CD8-positive, alpha-beta memory T cell (primary cell): ENCODE results near the gene EGLN1. TPM values are rescaled to one million over a fixed set of nuclear protein-coding genes. Genes with fewer than 3 reads are reported as not detected.

Source experiments
- CTCF ChIA-PET: fragments of 350-600 bp; sonication (Branson Sonifier 250); formaldehyde crosslinking; loops from one replicate; lab custom pipeline; 2021; ENCODE audit warnings: antibody characterized with exemption; lab: Charles Lee
- POLR2A ChIA-PET: fragments of 350-600 bp; sonication (Branson Sonifier 250); formaldehyde crosslinking; loops from one replicate; lab custom pipeline; 2021; ENCODE audit warnings: antibody characterized with exemption; lab: Charles Lee
- DNase-seq, 5 donors: peaks; one replicate each; pipeline versions ENCODE4 v3.0.0 to v3.0.0-alpha.2; 2020 to 2022; ENCODE audit warnings: mixed read lengths in 1 of 5
- H3K27ac ChIP-seq: one replicate; pipeline ENCODE4 v1.7.0; 2013; ENCODE audit warnings: low read depth, mild to moderate bottlenecking, low read length, moderate library complexity
- H3K27me3 ChIP-seq: 2 replicates; pipeline ENCODE4 v1.7.0; 2013; ENCODE audit warnings: low read length, mild to moderate bottlenecking; ENCODE audit not compliant: insufficient read depth, poor library complexity, severe bottlenecking
- H3K36me3 ChIP-seq: 2 replicates; pipeline ENCODE4 v1.7.0; 2013; ENCODE audit warnings: mild to moderate bottlenecking, low read length, moderate library complexity; ENCODE audit not compliant: insufficient read depth
- H3K4me1 ChIP-seq: 2 replicates; pipeline ENCODE4 v1.7.0; 2013; ENCODE audit warnings: mild to moderate bottlenecking, low read length, moderate library complexity; ENCODE audit not compliant: insufficient read depth
- H3K4me3 ChIP-seq: 2 replicates; pipeline ENCODE4 v1.7.0; 2013; ENCODE audit warnings: mild to moderate bottlenecking, low read length
- H3K9me3 ChIP-seq: 2 replicates; pipeline ENCODE4 v1.7.0; 2013; ENCODE audit warnings: mild to moderate bottlenecking, low read length
- H3K27ac Mint-ChIP-seq, 8 donors: one replicate each; pipeline ENCODE4 v1.8.0; 2020 to 2021; ENCODE audit warnings: mixed read lengths in 8 of 8, mild to moderate bottlenecking in 6 of 8, inconsistent platforms in 3 of 8, moderate library complexity in 3 of 8
- H3K27me3 Mint-ChIP-seq, 2 donors: one replicate each; pipeline ENCODE4 v1.8.0; 2020 to 2021; ENCODE audit warnings: mixed read lengths in 2 of 2, mild to moderate bottlenecking in 1 of 2, moderate library complexity in 1 of 2
- H3K36me3 Mint-ChIP-seq, 3 donors: one replicate each; pipeline ENCODE4 v1.8.0; 2020 to 2021; ENCODE audit warnings: mixed read lengths in 3 of 3, inconsistent platforms in 1 of 3, mild to moderate bottlenecking in 1 of 3
- H3K4me1 Mint-ChIP-seq, 3 donors: one replicate each; pipeline ENCODE4 v1.8.0; 2020 to 2021; ENCODE audit warnings: mixed read lengths in 3 of 3, inconsistent platforms in 1 of 3, mild to moderate bottlenecking in 1 of 3
- H3K4me3 Mint-ChIP-seq, 7 donors: one replicate each; pipeline ENCODE4 v1.8.0; 2020 to 2021; ENCODE audit warnings: mixed read lengths in 7 of 7, mild to moderate bottlenecking in 6 of 7, moderate library complexity in 4 of 7, inconsistent platforms in 2 of 7
- H3K9me3 Mint-ChIP-seq, 5 donors: one replicate each; pipeline ENCODE4 v1.8.0; 2020 to 2022; ENCODE audit warnings: mixed read lengths in 5 of 5, mild to moderate bottlenecking in 3 of 5, moderate library complexity in 2 of 5, inconsistent platforms in 1 of 5
- polyA plus RNA-seq: library from polyadenylated mRNA; unstranded; fragments of 300-500 nt; fragmentation: Illumina TruSeq; gene quantifications from one replicate; pipeline ENCODE4 v1.2.3, GENCODE V29; 2021
- total RNA-seq, 2 experiments: library from RNA; stranded (reverse); gene quantifications; one replicate each; pipeline ENCODE4 v1.2.3, GENCODE V29; 2021

EGLN1 gene
- total and polyA plus RNA-seq, 3 experiments from 2014 or later: 21.0 to 30.9 (median 24.2) TPM

DNA sequence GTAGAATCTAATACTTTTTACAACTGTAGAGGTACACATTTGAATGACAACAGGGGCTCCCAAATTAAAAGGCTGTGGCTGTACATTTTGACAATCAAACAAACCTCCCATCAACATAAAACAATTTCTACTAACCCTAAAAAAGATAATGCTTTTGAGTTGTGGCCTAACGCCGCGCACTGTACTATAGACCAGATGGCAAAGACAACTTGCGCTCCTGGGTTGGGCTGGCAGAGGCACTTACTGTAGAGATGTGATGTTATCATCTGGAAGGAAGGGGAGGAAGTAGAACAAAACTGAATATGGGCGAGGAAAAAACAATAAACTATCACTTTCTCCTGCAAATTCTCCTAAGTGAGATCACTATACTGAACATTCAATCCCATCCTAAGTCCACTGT is 57.9 kb downstream of the EGLN1 start:
- ChIA-PET POLR2A (interaction anchor here (1.1 kb wide), 1 partner anchor 26 kb away, joined by 3 read pairs; the partner anchor contains the start of genes EXOC8 and SPRTN), CTCF (interaction anchor here (0.8 kb wide), 1 partner anchor 212 kb away, joined by 3 read pairs; no protein-coding TSS in a partner anchor)
- H3K27ac Mint-ChIP-seq: peak overlapping the region in 3 of 8 donors; percentile 16 to 77 (median 59)
- H3K4me3 Mint-ChIP-seq: no peak overlapping the region
- Histone ChIP-seq H3K36me3 (no peaks in the 10 kb centered on the region), H3K27me3 (no peaks in the 10 kb centered on the region), H3K9me3 (no peaks in the 10 kb centered on the region), H3K4me3 (no peak overlapping the region), H3K27ac (no peak overlapping the region), H3K4me1 (no peaks in the 10 kb centered on the region)
- H3K36me3 Mint-ChIP-seq: peaks cover 0 to 54% (median 16%) of the 10 kb centered on the region in 3 donors
- H3K4me1 Mint-ChIP-seq: peaks cover 0 to 7% (median 2%) of the 10 kb centered on the region in 3 donors
- H3K9me3 Mint-ChIP-seq: no peaks in the 10 kb centered on the region
- no peak for DNase-seq
- H3K27me3 Mint-ChIP-seq: no peaks in the 10 kb centered on the region

GRCh38 chr1:231363624-231364023 is 58.5 kb downstream of the EGLN1 start:
- Mint-ChIP-seq H3K4me3 (no peak overlapping the region), H3K27me3 (no peaks in the 10 kb centered on the region), H3K9me3 (no peaks in the 10 kb centered on the region), H3K36me3 (peaks cover 0 to 50% (median 14%) of the 10 kb centered on the region in 3 donors), H3K27ac (peak overlapping the region in 2 of 8 donors; percentile 47 to 83), H3K4me1 (peaks cover 0 to 7% (median 2%) of the 10 kb centered on the region in 3 donors)
- CTCF ChIA-PET: interaction anchor here (0.8 to 2.2 kb wide), 2 partner anchors 57 to 212 kb away, joined by 3 to 9 read pairs; no protein-coding TSS in a partner anchor
- DNase-seq: no peak
- Histone ChIP-seq H3K4me1 (no peaks in the 10 kb centered on the region), H3K36me3 (no peaks in the 10 kb centered on the region), H3K27ac (no peak overlapping the region), H3K9me3 (no peaks in the 10 kb centered on the region), H3K4me3 (no peak overlapping the region), H3K27me3 (no peaks in the 10 kb centered on the region)
- POLR2A ChIA-PET: interaction anchor here (1.1 kb wide), 1 partner anchor 26 kb away, joined by 3 read pairs; the partner anchor contains the start of genes EXOC8 and SPRTN

GRCh38 chr1:231362325-231362724 is 59.8 kb downstream of the EGLN1 start:
- no peak for DNase-seq
- Histone ChIP-seq H3K27me3 (no peaks in the 10 kb centered on the region), H3K27ac (no peak overlapping the region), H3K36me3 (no peaks in the 10 kb centered on the region), H3K9me3 (no peaks in the 10 kb centered on the region), H3K4me1 (no peaks in the 10 kb centered on the region), H3K4me3 (no peak overlapping the region)
- peaks cover 8 to 15% (median 9%) of the 10 kb centered on the region in 3 donors for H3K4me1 Mint-ChIP-seq
- H3K27ac Mint-ChIP-seq: peak overlapping the region in 4 of 8 donors; percentile 3 to 81 (median 56)
- H3K9me3 Mint-ChIP-seq: no peaks in the 10 kb centered on the region
- ChIA-PET CTCF (interaction anchor here (0.6 to 2.2 kb wide), 3 partner anchors 59 to 244 kb away, joined by 3 to 9 read pairs (median 3); no protein-coding TSS in a partner anchor), POLR2A (interaction anchor here (1.2 kb wide), 1 partner anchor 222 kb away, joined by 3 read pairs; no protein-coding TSS in a partner anchor)
- H3K36me3 Mint-ChIP-seq: peaks cover 0 to 40% (median 12%) of the 10 kb centered on the region in 3 donors
- no peak overlapping the region for H3K4me3 Mint-ChIP-seq
- no peaks in the 10 kb centered on the region for H3K27me3 Mint-ChIP-seq

- ChIA-PET POLR2A (no interaction called here), CTCF (interaction anchor here (1.3 to 2.1 kb wide), 3 partner anchors 21 to 246 kb away, joined by 3 to 6 read pairs (median 6); partner anchors contain the start of genes EXOC8 and SPRTN)
- no peaks in the 10 kb centered on the region for H3K27me3 Mint-ChIP-seq
- Histone ChIP-seq H3K9me3 (no peaks in the 10 kb centered on the region), H3K4me3 (no peak overlapping the region), H3K4me1 (no peaks in the 10 kb centered on the region), H3K36me3 (no peaks in the 10 kb centered on the region), H3K27me3 (no peaks in the 10 kb centered on the region), H3K27ac (no peak overlapping the region)
- H3K4me3 Mint-ChIP-seq: no peak overlapping the region
- H3K9me3 Mint-ChIP-seq: no peaks in the 10 kb centered on the region
- H3K36me3 Mint-ChIP-seq: peaks cover 0 to 18% (median 8%) of the 10 kb centered on the region in 3 donors
- peaks cover 8 to 15% (median 10%) of the 10 kb centered on the region in 3 donors for H3K4me1 Mint-ChIP-seq
- no peak for DNase-seq
- H3K27ac Mint-ChIP-seq: no peak overlapping the region
Measured at GRCh38 chr1:231359113-231359512, 63.0 kb downstream of the EGLN1 start.

GRCh38 chr1:231357831-231358354 is 64.2 kb downstream of the EGLN1 start:
- DNase-seq: peak in 3 of 5 donors; percentile 47 to 58 (median 47)

DNA sequence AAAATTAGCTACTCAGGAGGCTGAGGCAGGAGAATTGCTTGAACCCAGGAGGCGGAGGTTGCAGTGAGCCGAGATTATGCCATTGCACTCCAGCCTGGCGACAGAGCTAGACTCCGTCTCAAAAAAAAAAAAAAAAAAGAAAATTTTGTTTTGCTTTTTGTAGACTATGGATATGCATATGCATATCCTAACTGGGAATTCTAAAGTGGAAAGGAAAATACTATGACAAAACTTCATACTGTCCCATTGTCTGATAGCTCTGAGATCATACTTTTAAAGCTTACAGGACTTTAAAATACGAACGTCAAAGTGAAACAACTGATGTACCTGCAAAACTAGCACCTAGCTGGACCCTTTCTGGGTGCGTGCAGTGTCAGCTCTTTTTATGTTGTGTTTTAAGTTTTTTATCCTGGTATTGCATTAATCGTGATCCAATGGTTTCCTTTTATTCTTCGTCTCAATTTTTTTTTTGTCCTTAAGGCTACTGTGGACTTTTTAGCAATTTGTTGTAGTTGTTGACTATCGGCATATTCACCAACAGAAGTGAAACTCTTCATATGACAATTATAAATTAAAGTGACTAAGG is 64.8 kb downstream of the EGLN1 start:
- Histone ChIP-seq H3K36me3 (peaks cover 10% of the 10 kb centered on the region), H3K4me3 (no peak overlapping the region), H3K4me1 (no peaks in the 10 kb centered on the region), H3K9me3 (no peaks in the 10 kb centered on the region), H3K27ac (no peak overlapping the region), H3K27me3 (no peaks in the 10 kb centered on the region)
- POLR2A ChIA-PET: interaction anchor here (0.7 to 1.1 kb wide), 2 partner anchors 19 to 191 kb away, joined by 3 to 8 read pairs; partner anchors contain the start of genes EXOC8 and SPRTN
- Mint-ChIP-seq H3K27ac (peak overlapping the region in 3 of 8 donors; percentile 40 to 67 (median 51)), H3K9me3 (no peaks in the 10 kb centered on the region), H3K4me1 (peaks cover 8 to 22% (median 10%) of the 10 kb centered on the region in 3 donors), H3K36me3 (peaks cover 2 to 25% (median 12%) of the 10 kb centered on the region in 3 donors), H3K4me3 (no peak overlapping the region), H3K27me3 (no peaks in the 10 kb centered on the region)
- no peak for DNase-seq
- CTCF ChIA-PET: interaction anchor here (0.6 to 2.1 kb wide), 15 partner anchors 8 to 249 kb away, joined by 3 to 14 read pairs (median 3); partner anchors contain the start of genes EXOC8 and SPRTN

More at GRCh38 chr1:231357831-231358354, 64.2 kb downstream of the EGLN1 start:
- H3K27ac Mint-ChIP-seq: peak overlapping the region in 6 of 8 donors; percentile 8 to 70 (median 25)
- ChIA-PET POLR2A (no interaction called here), CTCF (interaction anchor here (0.6 to 2.1 kb wide), 14 partner anchors 9 to 248 kb away, joined by 3 to 14 read pairs (median 5); partner anchors contain the start of genes EXOC8 and SPRTN)
- no peak overlapping the region for H3K27ac ChIP-seq
- no peaks in the 10 kb centered on the region for H3K9me3 Mint-ChIP-seq
- H3K4me3 ChIP-seq: no peak overlapping the region
- no peaks in the 10 kb centered on the region for H3K27me3 ChIP-seq
- H3K36me3 ChIP-seq: peaks cover 5% of the 10 kb centered on the region
- no peaks in the 10 kb centered on the region for H3K27me3 Mint-ChIP-seq
- no peaks in the 10 kb centered on the region for H3K4me1 ChIP-seq
- no peak overlapping the region for H3K4me3 Mint-ChIP-seq
- no peaks in the 10 kb centered on the region for H3K9me3 ChIP-seq
- peaks cover 0 to 21% (median 9%) of the 10 kb centered on the region in 3 donors for H3K36me3 Mint-ChIP-seq
- H3K4me1 Mint-ChIP-seq: peaks cover 8 to 18% (median 10%) of the 10 kb centered on the region in 3 donors

GRCh38 chr1:231355171-231355570 is 66.9 kb downstream of the EGLN1 start:
- Histone ChIP-seq H3K36me3 (peaks cover 29% of the 10 kb centered on the region), H3K27ac (no peak overlapping the region), H3K4me1 (no peaks in the 10 kb centered on the region), H3K27me3 (no peaks in the 10 kb centered on the region), H3K9me3 (no peaks in the 10 kb centered on the region), H3K4me3 (no peak overlapping the region)
- H3K27ac Mint-ChIP-seq: peak overlapping the region in 3 of 8 donors; percentile 40 to 80 (median 41)
- peaks cover 6 to 15% (median 10%) of the 10 kb centered on the region in 3 donors for H3K4me1 Mint-ChIP-seq
- H3K36me3 Mint-ChIP-seq: peaks cover 8 to 29% (median 17%) of the 10 kb centered on the region in 3 donors
- no peaks in the 10 kb centered on the region for H3K9me3 Mint-ChIP-seq
- no peak for DNase-seq
- no peak overlapping the region for H3K4me3 Mint-ChIP-seq
- ChIA-PET CTCF (interaction anchor here (0.6 to 1.4 kb wide), 3 partner anchors 17 to 247 kb away, joined by 3 to 4 read pairs (median 3); partner anchors contain the start of genes EXOC8 and SPRTN), POLR2A (no interaction called here)
- no peaks in the 10 kb centered on the region for H3K27me3 Mint-ChIP-seq
